Activated naive CD4-positive, alpha-beta T cell treated with Interleukin-2 at 50 U/mL for 16 hours (primary cell): ENCODE measurements around the gene TBC1D22B.
"Not testable (repeated sequence)": the region's sequence is repeated elsewhere in the genome, so short reads cannot be mapped to it uniquely, and the experiment has no call there.

ENCODE experiments used
- DNase-seq: peaks from one replicate; pipeline ENCODE4 v3.0.0-alpha.2; 2020

TBC1D22B gene

DNA sequence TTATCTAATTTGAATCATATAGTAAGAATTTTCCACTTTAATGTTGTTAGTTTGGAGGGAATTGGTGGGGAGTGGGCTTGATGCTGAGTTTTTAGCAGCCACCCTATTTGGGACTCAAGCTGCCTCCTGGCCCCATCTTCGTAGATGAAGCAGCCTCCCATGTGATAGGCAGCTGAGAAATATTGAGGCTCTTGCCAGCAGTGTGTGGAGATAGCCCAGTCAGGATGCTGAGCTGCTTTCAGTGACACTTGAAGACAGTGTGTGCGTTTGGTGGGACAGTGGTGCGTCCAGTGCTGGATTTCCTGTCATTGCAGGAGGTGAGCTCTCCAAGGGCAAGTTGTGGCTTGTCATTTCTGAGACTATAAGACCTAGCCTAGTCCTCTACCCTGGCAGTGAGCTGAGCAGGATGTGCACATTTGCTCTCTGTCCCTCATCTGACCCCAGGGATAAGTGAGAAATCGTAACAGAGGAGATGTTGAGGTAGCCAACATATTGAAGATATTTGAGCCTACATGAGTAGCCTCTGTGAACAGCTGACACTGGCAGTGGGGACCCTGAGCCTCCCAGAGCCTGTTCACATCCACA, 48.4 kb downstream of the TBC1D22B start:
- DNase-seq: no peak

DNA sequence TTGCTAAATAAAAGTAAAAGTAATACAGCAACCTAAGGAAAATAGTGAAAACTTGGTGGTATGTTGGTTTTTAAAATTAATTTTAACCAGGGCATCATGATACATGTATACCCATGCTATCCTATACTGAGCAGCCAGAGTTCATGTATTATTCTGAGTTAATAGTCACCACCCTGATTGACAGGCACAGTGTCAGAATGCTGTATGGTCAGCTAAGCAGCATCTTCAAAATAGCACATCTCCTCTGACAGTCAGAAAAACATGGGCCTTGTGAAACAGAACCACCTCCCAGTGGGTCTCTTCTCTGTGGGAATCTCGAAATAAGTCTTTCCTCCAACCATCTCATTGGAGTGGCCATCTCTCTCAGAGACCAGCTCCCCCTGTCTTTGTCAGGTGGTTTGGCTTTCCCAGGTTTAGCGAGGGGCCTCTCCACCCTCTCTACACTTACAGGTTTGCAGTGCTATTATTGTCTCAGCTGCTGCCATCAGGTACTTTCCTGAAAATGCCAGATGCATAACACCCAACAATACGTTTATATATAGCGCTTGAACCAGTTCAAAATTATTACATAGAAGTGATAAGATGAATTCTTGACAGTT, 49.2 kb downstream of the TBC1D22B start:
- no peak for DNase-seq

DNA sequence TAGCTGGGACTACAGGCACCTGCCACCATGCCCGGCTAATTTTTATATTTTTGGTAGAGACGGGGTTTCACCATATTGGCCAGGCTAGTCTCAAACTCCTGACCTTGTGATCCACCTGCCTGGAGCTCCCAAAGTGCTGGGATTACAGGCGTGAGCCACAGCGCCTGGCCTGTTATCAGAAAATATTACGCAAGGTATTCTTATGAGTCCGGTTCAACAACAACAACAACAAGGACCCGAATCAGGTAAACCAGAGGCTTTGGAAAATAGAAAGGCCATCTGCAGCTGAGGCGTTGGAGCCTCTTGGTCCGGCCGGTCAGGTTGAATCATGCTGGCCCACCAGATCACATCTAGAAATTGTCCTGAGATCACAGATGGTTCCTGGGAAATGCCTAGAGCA, 49.9 kb downstream of the TBC1D22B start:
- not testable (repeated sequence) for DNase-seq

DNA sequence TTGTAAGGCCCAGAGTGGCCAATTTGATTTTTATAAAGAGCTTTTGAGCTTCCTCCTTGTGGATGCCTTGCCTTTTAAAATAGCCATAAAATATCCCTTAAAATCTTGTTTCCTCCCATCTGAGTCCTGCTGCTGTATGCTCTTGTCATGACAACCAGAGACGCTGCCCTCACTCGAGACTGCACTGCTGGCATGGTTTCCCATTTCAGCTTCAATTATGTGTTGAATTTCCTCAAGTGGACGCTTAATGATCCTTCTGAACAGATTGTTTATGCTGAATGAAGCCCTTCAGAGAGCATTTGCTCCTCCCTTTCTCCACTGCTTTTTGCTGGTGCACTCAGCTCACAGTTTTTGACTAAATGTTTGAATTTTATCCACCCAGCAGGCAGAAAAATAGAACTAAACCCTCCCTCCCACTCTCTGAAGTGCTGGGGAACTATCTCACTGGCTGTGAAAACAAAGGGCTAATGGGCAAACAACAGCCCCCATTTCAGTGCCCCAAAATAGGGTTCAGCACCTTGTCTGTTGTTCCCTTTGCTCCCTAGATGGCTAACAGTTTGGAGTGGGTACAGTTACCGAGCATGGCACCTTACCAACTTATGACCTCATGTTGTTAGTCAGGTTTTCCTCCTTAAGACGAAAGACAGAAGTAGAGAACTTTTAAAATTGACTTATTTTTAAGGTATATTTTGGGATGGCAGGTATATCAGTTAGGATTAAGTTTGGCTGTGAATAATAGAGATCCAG, 50.7 kb downstream of the TBC1D22B start:
- DNase-seq: no peak

DNA sequence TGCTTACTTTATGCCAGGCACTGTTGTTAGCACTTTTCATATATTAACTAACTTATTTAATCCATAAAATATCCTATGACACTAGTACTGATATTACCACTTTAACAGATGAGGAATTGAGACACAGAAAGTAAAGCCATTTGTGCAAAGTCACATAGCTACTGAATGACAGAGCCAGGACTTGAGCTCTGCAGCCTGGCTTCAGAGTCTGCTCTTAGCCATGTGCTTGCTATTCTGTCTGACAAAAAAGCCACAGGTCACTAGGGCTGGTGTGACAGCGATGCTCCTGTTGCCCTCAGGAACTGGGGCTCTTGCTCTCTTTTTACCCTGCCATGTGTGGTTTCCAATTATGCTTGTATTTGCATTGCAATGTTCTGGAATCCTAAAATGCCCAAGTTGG, 51.5 kb downstream of the TBC1D22B start:
- DNase-seq: no peak

DNA sequence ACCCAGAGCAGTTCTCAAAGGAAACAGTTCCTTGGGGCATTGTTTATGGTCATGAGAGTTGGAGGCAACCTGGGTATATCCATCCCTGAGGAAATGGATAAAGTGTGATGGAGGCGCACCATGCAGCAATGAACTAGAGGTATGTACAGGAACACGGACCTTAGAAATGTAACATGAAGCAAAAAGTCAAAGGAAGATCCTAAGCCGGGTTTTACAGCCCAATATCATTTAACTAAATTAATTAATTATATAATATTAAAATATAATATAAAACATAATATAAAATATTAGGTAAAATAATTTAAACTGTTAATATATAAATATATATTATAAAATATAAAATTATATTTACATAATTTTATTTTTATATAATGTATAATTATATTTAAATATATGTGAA, 52.1 kb downstream of the TBC1D22B start:
- no peak for DNase-seq

DNA sequence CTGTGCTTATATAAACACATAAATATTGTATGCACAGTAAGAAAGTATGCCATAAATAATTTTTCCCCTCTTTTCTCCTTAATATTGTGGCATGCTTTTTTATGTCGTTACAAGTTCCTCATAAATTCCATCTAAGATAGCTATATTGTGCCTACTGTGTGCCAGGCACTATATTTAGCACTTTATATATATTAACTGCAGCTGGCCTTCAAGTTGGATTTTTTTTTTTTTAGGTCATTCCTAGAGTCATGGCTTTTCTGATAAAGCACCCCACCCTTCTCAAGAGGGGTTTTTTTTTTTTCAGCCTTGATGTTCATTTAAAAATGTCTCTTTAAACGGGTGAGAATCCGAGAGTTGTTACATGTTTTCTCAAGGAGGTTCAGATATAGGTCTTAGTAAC, 53.4 kb downstream of the TBC1D22B start:
- no peak for DNase-seq

DNA sequence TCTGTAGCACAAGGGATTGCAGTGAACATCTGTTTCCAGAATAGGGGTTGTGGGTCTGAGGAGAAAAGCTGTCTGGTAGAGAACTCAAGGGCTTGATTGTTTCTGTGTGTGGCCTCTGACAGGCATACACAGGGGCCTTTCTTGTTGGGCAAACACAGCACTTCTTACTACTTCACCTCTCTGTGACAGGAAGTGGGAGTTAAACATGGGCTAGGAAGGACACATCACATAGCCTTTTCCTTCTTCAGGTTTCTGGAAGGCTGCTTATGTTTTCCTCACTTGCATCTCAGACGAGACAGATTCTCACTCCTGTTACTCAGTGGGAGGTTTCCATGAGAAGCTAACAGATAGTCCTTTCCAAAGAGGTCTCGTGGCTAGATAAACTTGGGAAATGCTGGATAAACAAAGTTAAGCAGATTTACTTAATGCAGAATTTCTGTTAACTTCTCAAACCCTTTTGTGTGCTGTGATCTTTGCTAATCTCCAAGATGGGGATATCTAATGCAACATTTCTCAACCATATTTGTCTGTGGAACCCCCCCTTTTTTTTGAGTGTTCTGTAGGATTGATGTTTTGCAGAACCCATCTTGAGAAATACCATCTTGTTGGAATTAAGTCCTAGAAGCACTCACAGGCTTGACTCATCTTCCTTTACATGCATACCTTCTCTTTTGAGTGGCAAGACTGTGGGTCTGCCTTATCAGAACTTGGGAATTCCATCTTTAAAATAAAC, 54.3 kb downstream of the TBC1D22B start:
- DNase-seq: no peak

DNA sequence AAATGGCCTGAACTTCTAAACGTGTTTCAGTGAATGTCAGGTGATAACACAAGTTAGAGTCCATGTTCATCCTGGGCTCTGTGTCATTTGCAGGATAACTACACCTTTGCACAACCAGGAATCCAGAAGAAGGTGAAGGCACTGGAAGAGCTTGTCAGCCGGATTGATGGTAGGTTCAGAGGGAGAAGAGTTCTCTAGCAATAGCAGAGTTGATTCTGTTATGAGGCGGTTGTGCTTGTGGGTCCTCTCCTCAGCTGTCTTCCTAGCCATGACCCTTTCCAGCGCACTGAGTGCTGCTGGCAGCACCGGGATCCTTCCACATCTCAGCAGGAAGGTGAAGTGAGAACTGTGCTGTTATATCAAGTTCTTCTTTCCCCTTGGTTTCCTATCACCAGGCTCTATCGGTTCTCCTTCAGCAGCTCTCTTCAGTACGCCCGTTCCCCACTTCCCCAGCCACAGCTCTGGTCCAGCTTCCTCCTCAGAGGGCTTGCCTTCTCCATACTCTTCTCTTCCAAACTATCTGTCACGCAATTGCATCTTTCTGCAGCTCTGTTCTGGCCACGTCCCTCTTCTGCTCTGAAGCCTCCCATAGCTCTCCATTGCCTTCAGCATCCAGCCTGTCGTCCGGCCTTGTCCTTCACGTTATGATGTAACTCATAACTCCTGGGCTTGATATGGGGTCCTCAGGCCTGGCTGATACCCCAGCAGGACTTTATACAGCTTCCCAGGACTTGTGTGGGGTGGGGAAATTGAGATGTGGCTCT, 56.3 kb downstream of the TBC1D22B start:
- DNase-seq: no peak

DNA sequence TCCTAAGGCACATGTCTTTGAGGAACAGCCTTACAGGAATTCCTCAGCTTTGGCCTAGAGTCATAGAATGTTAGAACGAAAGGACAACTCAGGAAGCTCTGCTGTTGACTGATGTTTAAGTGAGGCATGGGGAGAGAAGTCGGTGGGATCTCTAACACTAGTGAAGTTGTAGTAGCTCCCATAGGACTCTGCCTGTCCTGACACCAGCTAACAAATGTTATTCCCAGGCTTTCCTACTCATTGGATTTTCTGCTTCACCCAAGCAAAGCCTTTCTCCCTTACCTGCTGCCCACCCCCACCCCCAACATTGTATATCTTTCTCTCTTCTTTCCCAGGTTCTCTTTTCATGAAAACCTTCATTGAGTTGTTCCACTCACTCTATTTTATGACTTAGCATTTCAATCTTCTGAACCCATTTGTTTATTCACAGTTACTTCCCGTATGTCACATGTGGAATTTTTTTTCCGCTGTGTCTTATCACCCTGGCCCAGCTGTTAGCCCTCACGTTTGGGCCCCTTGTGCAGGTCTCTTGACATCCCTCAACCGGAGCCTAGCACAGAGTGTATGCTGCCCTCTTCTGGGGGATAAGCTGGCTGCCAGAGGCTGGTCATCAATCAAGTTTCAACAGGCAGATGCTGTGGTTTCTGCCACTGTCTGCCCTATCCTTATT, 57.0 kb downstream of the TBC1D22B start:
- peak; percentile 35 for DNase-seq

DNA sequence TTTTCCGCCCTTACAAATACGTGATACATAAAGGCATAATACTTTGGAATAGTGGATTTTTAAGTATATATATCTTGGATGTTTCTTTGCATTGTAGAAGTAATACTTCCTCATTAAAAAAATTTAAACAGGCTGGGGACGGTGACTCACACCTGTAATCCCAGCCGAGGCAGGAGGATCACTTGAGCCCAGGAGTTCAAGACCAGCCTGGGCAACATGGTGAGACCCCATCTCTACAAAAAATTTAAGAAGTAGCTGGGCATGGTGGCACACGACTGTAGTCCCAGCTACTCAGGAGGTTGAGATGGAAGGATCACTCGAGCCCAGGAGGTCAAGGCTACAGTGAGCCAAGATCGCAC, 57.6 kb downstream of the TBC1D22B start:
- DNase-seq: no peak

DNA sequence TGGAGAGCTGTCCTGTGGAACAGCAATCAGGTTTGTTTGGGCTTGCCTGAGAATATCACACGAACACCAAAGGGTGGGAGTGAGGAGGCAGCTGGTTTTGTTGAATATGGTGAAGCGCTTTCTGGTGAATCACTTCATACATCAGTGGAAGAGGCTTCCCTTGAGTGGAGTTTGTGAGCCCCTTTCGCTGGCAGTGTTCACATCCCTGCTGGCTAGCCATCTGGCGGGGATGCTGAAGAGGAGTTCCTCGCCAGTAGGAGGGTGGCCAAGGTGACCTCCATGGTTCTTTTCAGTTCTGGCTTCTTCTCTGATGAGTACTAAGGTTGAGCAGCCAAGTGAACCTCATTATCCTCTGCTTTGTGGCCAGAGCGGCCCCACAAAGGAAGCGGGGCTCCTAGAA, 58.5 kb downstream of the TBC1D22B start:
- no peak for DNase-seq

DNA sequence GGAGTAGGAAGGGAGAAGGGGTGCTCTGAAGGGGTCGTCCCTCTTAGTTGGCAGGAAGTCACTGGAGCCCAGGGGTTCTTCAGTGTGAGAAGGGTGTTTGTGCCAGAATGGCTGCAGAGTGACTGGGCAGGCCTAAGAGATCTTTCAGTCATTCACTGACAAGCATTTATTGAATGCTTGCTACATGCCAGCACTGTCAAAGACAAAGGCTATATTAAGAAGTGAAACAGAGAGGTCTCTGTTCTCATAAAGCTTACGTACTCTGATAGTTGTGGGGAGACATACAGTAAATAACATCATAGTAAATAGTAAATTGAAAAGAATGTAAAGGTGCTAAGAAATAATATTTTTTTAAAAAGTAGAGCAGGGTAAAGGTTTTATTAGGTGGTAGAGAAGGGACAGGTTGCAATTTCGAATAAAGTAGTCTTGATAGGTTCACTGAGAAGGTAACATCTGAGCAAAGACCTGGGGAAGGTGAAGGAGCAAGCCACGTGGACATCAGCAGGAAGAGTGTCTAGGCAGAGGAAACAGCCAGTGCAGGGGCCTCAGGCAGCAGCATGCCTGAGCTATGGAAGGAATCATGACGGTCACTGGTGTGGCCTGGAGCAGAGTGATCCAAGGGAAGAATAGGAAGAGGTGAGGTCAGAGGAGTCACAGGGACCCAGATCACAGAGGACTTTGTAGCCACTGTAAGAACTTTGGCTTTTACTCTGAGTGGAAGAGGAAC, 59.9 kb downstream of the TBC1D22B start:
- DNase-seq: no peak

DNA sequence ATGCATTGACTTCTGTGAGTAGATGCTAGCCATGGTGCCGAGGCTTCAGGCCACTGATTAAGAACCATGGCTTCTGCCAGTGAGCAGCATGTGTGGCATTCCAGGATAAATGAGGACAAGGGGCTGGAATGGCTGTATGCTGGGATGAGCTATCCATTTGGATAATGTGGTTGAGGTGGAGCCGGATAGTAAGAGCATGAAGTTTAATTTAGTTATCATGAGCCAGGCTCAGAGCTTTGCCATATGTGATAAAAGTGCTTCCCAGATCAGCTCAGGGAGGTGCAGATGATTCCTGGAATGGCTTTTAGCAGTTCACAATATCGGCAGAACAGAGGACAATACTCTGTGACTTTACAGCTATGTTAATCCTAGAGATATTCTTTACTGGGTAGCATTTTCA, 61.6 kb downstream of the TBC1D22B start:
- no peak for DNase-seq

DNA sequence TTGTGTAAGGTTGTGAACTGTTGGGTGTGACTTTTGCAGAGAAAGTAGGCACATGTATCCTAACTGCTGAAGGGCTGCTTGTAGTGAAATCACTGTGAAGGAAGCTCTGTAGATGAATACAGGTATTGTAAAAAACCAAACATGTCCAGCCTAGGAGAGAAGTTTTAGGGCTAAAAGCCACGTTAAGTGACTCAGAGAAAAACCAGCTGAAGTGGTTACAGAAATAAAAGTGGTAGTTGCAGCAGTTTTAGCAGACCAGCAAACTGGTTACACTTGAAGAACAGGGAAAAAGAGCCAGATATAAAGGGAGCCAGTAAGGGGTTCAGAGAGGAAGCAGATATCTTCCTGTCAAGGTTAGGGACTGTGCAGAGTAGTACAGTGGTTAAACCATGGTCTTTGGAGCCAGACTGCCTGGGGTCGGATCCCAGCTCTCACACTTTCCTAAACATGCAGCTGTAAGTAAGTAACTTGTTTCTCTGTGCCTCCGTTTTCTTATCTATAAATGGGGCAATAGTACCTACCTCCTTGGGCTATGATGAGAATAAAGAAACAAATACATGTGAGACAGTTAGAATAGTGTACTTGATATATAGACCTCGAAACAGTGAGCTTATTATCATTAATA, 62.4 kb downstream of the TBC1D22B start:
- no peak for DNase-seq

DNA sequence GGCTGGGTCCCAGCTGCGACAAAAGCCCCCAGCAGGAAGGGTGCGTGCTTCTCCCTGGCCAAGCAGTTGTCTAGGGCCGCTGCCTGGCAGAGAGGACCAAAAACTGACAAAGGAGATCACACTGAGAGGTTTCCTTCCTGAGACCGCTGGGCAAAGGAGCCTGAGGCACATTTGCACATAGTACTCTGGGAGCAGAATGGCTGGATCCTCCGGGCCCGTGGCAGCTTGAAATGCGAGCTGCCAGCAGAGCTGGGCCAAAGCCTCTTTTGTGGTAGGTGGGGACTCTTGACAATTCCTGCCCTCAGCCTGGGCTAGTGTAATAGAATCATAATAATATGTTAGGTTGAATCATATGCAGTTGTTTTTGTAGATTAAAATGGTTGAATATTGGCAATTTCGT, 63.1 kb downstream of the TBC1D22B start:
- no peak for DNase-seq

DNA sequence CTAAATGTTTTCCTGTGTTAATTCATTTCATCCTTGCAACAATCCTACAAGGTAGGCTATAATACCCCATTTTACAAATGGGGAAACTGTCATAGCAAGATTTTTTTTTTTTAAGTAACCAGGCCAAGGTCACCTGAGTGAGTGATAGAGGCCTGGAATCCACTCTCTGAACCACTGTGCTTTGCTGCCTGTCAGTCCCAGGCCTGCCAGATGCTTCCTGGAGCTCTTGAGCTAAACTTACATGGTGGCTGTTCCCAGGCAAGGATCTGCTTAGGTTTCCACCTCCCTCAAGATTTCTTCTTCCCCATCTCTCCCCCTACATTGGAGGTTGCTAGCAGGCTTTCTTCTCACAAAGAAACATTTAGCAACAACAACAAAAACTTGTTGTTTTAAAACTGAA, 63.5 kb downstream of the TBC1D22B start:
- DNase-seq: no peak

DNA sequence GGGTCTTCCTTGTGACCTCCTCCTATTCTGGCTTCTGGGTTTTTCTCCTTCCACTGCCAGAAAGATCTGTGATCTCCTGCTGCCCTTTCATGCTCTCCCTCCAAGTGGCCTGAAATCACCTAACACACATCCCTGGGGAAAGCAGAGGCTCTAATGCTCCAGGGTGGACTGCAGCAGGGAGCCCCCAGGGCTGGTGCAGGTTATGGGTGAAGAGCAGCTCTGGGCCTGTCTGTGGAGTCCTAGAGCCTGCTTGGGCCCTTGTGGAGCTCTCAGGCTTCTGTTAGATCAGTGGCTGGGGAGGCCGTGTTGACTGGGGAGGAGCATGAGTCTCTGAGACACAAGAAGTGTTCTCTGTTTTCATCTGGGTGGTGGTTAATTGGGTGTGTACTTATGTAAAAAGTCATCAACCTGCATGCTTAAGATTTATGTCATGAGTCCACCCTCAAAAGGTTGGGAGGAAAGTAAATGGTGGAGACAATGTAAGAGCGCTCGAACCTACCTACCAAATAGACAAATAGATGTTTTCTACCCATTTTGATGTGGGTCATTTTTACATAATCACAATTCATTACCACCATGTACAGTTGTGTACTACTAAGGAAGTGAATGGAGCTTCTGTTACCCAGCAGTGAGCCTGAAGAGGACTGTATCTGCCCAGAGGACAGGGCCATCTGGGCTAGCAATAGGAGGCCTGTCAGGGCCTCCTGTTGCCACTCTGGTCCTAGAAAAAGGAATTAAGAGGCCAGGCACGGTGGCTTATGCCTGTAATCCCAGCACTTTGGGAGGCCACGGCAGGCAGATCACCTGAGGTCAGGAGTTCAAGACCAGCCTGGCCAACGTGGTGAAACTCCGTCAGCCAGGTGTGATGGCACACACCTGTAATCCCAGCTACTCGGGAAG, 64.2 kb downstream of the TBC1D22B start:
- no peak for DNase-seq

DNA sequence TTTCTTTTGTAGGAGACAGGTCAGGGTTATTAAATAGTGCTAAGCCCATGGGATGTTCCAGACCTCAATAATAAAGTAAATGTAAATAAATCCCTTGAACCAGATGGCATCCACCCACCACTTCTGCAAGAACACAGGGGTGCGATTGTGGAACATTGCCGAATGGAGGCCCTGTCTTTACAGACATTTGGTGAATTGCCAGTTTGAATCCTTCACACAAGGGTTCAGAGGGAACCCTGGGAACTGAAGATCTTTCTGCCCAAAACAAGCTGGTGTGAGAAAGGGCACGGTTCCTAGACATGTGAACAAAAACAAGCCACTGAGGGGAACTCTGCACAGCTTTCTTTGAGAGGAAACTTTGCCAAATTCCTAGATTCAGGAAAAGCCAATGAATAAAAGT, 66.0 kb downstream of the TBC1D22B start:
- no peak for DNase-seq
